Esophagus muscularis mucosa (tissue), 3 donors: ENCODE results near the gene EPB41.

ENCODE experiments used
- POLR2A ChIP-seq: fragments of 450-650 bp; IDR thresholded peaks from one replicate; pipeline ENCODE4 v1.6.1; 2017; ENCODE audit warnings: antibody characterized with exemption, moderate library complexity, mild to moderate bottlenecking, low read depth
- TF ChIP-seq, protein P1 (sequence below), 3 experiments: fragments of 200-600 bp in 2 of 3; fragments of 450-650 bp in 1 of 3; sonication (generic) in 2 of 3; IDR thresholded peaks; one replicate each; pipeline ENCODE4 v1.5.1; 2017 to 2019; ENCODE audit warnings: antibody characterized with exemption in 3 of 3, mild to moderate bottlenecking in 2 of 3, moderate library complexity in 1 of 3

DNA sequence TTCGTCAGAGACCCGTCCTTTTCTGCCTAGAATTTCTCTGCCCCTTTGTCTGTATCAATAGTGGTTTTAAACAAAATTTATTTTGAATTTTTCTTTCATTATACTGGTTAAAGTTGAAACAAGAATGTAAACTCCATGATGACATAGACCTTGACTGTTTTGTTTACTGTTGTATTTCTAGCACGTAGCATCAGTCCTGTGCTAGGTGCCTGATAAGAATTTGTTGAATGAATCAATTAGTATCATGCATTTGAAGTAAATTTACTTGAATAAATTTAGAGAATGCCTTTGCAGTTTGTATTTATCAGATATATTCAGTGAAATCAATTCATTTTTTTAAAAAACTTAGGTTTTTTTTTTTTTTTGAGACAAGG, 69.9 kb downstream of the EPB41 start:
- TF ChIP-seq, protein P1, sequence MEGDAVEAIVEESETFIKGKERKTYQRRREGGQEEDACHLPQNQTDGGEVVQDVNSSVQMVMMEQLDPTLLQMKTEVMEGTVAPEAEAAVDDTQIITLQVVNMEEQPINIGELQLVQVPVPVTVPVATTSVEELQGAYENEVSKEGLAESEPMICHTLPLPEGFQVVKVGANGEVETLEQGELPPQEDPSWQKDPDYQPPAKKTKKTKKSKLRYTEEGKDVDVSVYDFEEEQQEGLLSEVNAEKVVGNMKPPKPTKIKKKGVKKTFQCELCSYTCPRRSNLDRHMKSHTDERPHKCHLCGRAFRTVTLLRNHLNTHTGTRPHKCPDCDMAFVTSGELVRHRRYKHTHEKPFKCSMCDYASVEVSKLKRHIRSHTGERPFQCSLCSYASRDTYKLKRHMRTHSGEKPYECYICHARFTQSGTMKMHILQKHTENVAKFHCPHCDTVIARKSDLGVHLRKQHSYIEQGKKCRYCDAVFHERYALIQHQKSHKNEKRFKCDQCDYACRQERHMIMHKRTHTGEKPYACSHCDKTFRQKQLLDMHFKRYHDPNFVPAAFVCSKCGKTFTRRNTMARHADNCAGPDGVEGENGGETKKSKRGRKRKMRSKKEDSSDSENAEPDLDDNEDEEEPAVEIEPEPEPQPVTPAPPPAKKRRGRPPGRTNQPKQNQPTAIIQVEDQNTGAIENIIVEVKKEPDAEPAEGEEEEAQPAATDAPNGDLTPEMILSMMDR (IDR thresholded peaks at IDR 0.05), result no peak
- TF ChIP-seq POLR2A, result no peak
